Measurements from ENCODE around the gene KHDC4. TPM values are rescaled to one million over a fixed set of nuclear protein-coding genes. Genes with fewer than 3 reads are reported as not detected.

The KHDC4 gene
- total and polyA plus RNA-seq, 4 donors = 31.5 to 53.5 (median 41.2) TPM

- Histone ChIP-seq H3K9me3 (ENCODE audit: control insufficient read depth, insufficient read depth, low read length) (no peaks in the 10 kb centered on the region), H3K4me3 (ENCODE audit: low read depth, low read length) (no peak overlapping the region), H3K36me3 (ENCODE audit: control insufficient read depth, insufficient read depth, low read length) (peaks cover 38% of the 10 kb centered on the region), H3K4me1 (ENCODE audit: control insufficient read depth, insufficient read depth, low read length) (no peaks in the 10 kb centered on the region), H3K27me3 (ENCODE audit: control insufficient read depth, insufficient read depth, low read length) (no peaks in the 10 kb centered on the region), H3K27ac (ENCODE audit: low read depth, low read length) (no peak overlapping the region)
- DNase-seq (ENCODE audit: low read depth in 4 of 6, low spot score in 6 of 6) = no peak
- WGBS (ENCODE audit: insufficient coverage) = no CpG with 5 or more reads among the region's 6 CpGs
Observed at GRCh38 chr1:155913969-155914757, 20.1 kb downstream of the KHDC4 start.

DNA sequence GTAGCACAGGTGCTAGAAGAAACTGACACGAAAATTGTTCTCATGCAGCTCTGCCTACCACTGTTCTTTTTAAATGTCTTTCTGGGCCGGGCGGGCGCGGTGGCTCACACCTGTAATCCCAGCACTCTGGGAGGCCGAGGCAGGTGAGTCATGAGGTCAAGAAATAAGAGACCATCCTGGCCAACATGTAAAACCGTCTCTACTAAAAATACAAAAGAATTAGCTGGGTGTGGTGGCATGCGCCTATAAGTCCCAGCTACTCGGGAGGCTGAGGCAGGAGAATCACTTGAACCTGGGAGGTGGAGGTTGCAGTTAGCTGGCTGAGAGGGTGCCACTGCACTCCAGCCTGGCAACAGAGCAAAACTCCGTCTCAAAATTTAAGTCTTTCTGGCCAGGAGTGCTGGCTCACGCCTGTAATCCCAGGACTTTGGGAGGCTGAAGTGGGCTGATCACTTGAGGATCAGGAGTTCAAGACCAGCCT is 22.1 kb downstream of the KHDC4 start:
- no peaks in the 10 kb centered on the region for H3K9me3 ChIP-seq (ENCODE audit: control insufficient read depth, insufficient read depth, low read length)
- H3K4me3 ChIP-seq (ENCODE audit: low read depth, low read length) = no peak overlapping the region
- H3K4me1 ChIP-seq (ENCODE audit: control insufficient read depth, insufficient read depth, low read length) = no peaks in the 10 kb centered on the region
- no peaks in the 10 kb centered on the region for H3K27me3 ChIP-seq (ENCODE audit: control insufficient read depth, insufficient read depth, low read length)
- H3K27ac ChIP-seq (ENCODE audit: low read depth, low read length) = no peak overlapping the region
- 90% methylated on average over 9 of the region's 11 CpGs for WGBS (ENCODE audit: insufficient coverage)
- H3K36me3 ChIP-seq (ENCODE audit: control insufficient read depth, insufficient read depth, low read length) = peaks cover 49% of the 10 kb centered on the region
- DNase-seq (ENCODE audit: low read depth in 4 of 6, low spot score in 6 of 6) = no peak

GRCh38 chr1:155911156-155912055 is 22.8 kb downstream of the KHDC4 start, which contains the start of gene RIT1:
Gene RIT1 (minus strand): TSS chr1:155911349. CDS start chr1:155910761, 588 bp downstream.
- WGBS (ENCODE audit: insufficient coverage) = 7% methylated on average over 22 of the region's 34 CpGs
- peaks cover 50% of the 10 kb centered on the region for H3K36me3 ChIP-seq (ENCODE audit: control insufficient read depth, insufficient read depth, low read length)
- no peaks in the 10 kb centered on the region for H3K9me3 ChIP-seq (ENCODE audit: control insufficient read depth, insufficient read depth, low read length)
- peak within 1 kb of the TSS; percentile 62 for H3K4me3 ChIP-seq (ENCODE audit: low read depth, low read length)
- no peaks in the 10 kb centered on the region for H3K4me1 ChIP-seq (ENCODE audit: control insufficient read depth, insufficient read depth, low read length)
- no peaks in the 10 kb centered on the region for H3K27me3 ChIP-seq (ENCODE audit: control insufficient read depth, insufficient read depth, low read length)
- DNase-seq (ENCODE audit: low read depth in 4 of 6, low spot score in 6 of 6) = peak; percentile 63 to 94 (median 70)
- peak within 1 kb of the TSS; percentile 87 for H3K27ac ChIP-seq (ENCODE audit: low read depth, low read length)

GRCh38 chr1:155910621-155911121 is 23.5 kb downstream of the KHDC4 start:
- WGBS (ENCODE audit: insufficient coverage) = 0% methylated on average over 6 of the region's 11 CpGs
- peak in 3 of 6 donors; percentile 25 to 67 (median 65) for DNase-seq (ENCODE audit: low read depth in 4 of 6, low spot score in 6 of 6)
- Histone ChIP-seq H3K36me3 (ENCODE audit: control insufficient read depth, insufficient read depth, low read length) (peaks cover 49% of the 10 kb centered on the region), H3K4me1 (ENCODE audit: control insufficient read depth, insufficient read depth, low read length) (no peaks in the 10 kb centered on the region), H3K4me3 (ENCODE audit: low read depth, low read length) (peak overlapping the region; percentile 62), H3K27me3 (ENCODE audit: control insufficient read depth, insufficient read depth, low read length) (no peaks in the 10 kb centered on the region), H3K9me3 (ENCODE audit: control insufficient read depth, insufficient read depth, low read length) (no peaks in the 10 kb centered on the region), H3K27ac (ENCODE audit: low read depth, low read length) (peak overlapping the region; percentile 87)

DNA sequence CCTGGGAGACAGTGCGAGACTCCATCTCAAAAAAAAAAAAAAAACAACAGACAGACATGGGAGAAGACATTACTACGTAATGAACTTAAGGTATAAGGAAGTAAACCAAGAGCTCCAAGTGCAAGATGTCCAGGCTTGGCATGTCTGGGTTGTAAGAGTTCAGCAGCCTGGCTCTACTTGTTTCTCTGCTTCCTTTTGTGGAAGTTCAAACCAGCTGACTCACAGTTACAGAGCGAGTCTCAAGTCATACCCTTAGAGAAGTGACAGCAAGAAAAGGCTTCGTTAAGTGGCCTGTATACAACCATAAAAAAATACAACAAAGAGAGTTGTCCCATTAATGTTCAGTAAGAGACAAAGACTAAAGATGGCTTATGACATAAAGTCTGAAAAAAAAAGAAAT is 24.3 kb downstream of the KHDC4 start:
- Histone ChIP-seq H3K4me3 (ENCODE audit: low read depth, low read length) (no peak overlapping the region), H3K27ac (ENCODE audit: low read depth, low read length) (no peak overlapping the region), H3K4me1 (ENCODE audit: control insufficient read depth, insufficient read depth, low read length) (no peaks in the 10 kb centered on the region), H3K27me3 (ENCODE audit: control insufficient read depth, insufficient read depth, low read length) (no peaks in the 10 kb centered on the region), H3K9me3 (ENCODE audit: control insufficient read depth, insufficient read depth, low read length) (no peaks in the 10 kb centered on the region), H3K36me3 (ENCODE audit: control insufficient read depth, insufficient read depth, low read length) (peaks cover 46% of the 10 kb centered on the region)
- peak in 1 of 6 donors; percentile 14 for DNase-seq (ENCODE audit: low read depth in 4 of 6, low spot score in 6 of 6)
- 67% methylated on average over 1 of the region's 4 CpGs for WGBS (ENCODE audit: insufficient coverage)

- Histone ChIP-seq H3K4me1 (ENCODE audit: control insufficient read depth, insufficient read depth, low read length) (no peaks in the 10 kb centered on the region), H3K27me3 (ENCODE audit: control insufficient read depth, insufficient read depth, low read length) (no peaks in the 10 kb centered on the region), H3K36me3 (ENCODE audit: control insufficient read depth, insufficient read depth, low read length) (peaks cover 66% of the 10 kb centered on the region), H3K27ac (ENCODE audit: low read depth, low read length) (no peak overlapping the region), H3K9me3 (ENCODE audit: control insufficient read depth, insufficient read depth, low read length) (no peaks in the 10 kb centered on the region), H3K4me3 (ENCODE audit: low read depth, low read length) (no peak overlapping the region)
- no peak for DNase-seq (ENCODE audit: low read depth in 4 of 6, low spot score in 6 of 6)
- 98% methylated on average over 8 of the region's 12 CpGs for WGBS (ENCODE audit: insufficient coverage)
Observed at GRCh38 chr1:155904261-155904660, 30.0 kb downstream of the KHDC4 start.

DNA sequence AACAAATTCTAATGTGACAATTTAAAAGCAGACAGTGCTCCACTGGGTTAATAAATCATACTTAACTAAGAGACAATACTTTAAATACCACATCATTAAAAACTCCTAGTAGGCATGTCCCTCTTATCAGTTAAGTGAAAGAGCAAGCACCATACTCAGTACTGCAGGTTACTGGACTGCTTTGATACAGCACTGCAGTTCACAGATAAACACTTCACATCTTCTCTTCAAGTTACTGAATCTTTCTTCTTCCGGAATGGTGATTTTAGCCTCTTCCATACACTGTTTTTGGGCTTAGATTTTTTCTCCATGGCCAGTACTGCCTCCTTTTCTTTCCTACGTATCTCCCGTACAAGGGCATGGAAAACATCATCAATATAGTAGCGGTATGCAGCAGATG is 34.1 kb downstream of the KHDC4 start:
- WGBS (ENCODE audit: insufficient coverage) = 73% methylated on average over 1 of the region's 4 CpGs
- DNase-seq (ENCODE audit: low read depth in 4 of 6, low spot score in 6 of 6) = no peak
- H3K36me3 ChIP-seq (ENCODE audit: control insufficient read depth, insufficient read depth, low read length) = peaks cover 52% of the 10 kb centered on the region
- H3K9me3 ChIP-seq (ENCODE audit: control insufficient read depth, insufficient read depth, low read length) = no peaks in the 10 kb centered on the region
- no peaks in the 10 kb centered on the region for H3K4me1 ChIP-seq (ENCODE audit: control insufficient read depth, insufficient read depth, low read length)
- no peak overlapping the region for H3K4me3 ChIP-seq (ENCODE audit: low read depth, low read length)
- H3K27ac ChIP-seq (ENCODE audit: low read depth, low read length) = no peak overlapping the region
- H3K27me3 ChIP-seq (ENCODE audit: control insufficient read depth, insufficient read depth, low read length) = no peaks in the 10 kb centered on the region

- H3K27me3 ChIP-seq (ENCODE audit: control insufficient read depth, insufficient read depth, low read length) = no peaks in the 10 kb centered on the region
- H3K9me3 ChIP-seq (ENCODE audit: control insufficient read depth, insufficient read depth, low read length) = no peaks in the 10 kb centered on the region
- H3K4me1 ChIP-seq (ENCODE audit: control insufficient read depth, insufficient read depth, low read length) = no peaks in the 10 kb centered on the region
- no peak overlapping the region for H3K4me3 ChIP-seq (ENCODE audit: low read depth, low read length)
- H3K27ac ChIP-seq (ENCODE audit: low read depth, low read length) = no peak overlapping the region
- no peak for DNase-seq (ENCODE audit: low read depth in 4 of 6, low spot score in 6 of 6)
- 81% methylated on average over 2 of the region's 2 CpGs for WGBS (ENCODE audit: insufficient coverage)
- H3K36me3 ChIP-seq (ENCODE audit: control insufficient read depth, insufficient read depth, low read length) = peaks cover 47% of the 10 kb centered on the region
Observed at GRCh38 chr1:155899683-155900082, 34.5 kb downstream of the KHDC4 start.

GRCh38 chr1:155898888-155899287 is 35.3 kb downstream of the KHDC4 start:
- Histone ChIP-seq H3K4me3 (ENCODE audit: low read depth, low read length) (no peak overlapping the region), H3K36me3 (ENCODE audit: control insufficient read depth, insufficient read depth, low read length) (peaks cover 42% of the 10 kb centered on the region), H3K27ac (ENCODE audit: low read depth, low read length) (no peak overlapping the region), H3K27me3 (ENCODE audit: control insufficient read depth, insufficient read depth, low read length) (no peaks in the 10 kb centered on the region), H3K9me3 (ENCODE audit: control insufficient read depth, insufficient read depth, low read length) (no peaks in the 10 kb centered on the region), H3K4me1 (ENCODE audit: control insufficient read depth, insufficient read depth, low read length) (peaks cover 3% of the 10 kb centered on the region)
- WGBS (ENCODE audit: insufficient coverage) = 100% methylated on average over 1 of the region's 2 CpGs
- DNase-seq (ENCODE audit: low read depth in 4 of 6, low spot score in 6 of 6) = no peak

Data from spinal cord (tissue), 10 donors.